ENCODE results near the gene NEB.

GRCh38 chr2:151669585-151670081, 64.6 kb downstream of the NEB start:
- no peak for TF ChIP-seq CTCF (conservative IDR thresholded peaks at IDR 0.05; ENCODE audit: low read depth, low read length)
- no peak for TF ChIP-seq EZH2 (IDR thresholded peaks at IDR 0.05; ENCODE audit: low read length, unreplicated experiment)
- TF ChIP-seq EZH2phosphoT487 (IDR thresholded peaks at IDR 0.05; ENCODE audit: borderline replicate concordance, low read length), result no peak
